ENCODE measurements around the gene TIMMDC1. TPM values are rescaled to one million over a fixed set of nuclear protein-coding genes. Genes with fewer than 3 reads are reported as not detected.
A peak's percentile ranks its signal among the peaks of the same experiment; 100 is the strongest.

Gene TIMMDC1
- total and polyA plus RNA-seq, 2 of the 13 experiments (the other 11 are each of a cell fraction or from before 2014, with no cell fraction given): 50.0 to 77.8 TPM

DNA sequence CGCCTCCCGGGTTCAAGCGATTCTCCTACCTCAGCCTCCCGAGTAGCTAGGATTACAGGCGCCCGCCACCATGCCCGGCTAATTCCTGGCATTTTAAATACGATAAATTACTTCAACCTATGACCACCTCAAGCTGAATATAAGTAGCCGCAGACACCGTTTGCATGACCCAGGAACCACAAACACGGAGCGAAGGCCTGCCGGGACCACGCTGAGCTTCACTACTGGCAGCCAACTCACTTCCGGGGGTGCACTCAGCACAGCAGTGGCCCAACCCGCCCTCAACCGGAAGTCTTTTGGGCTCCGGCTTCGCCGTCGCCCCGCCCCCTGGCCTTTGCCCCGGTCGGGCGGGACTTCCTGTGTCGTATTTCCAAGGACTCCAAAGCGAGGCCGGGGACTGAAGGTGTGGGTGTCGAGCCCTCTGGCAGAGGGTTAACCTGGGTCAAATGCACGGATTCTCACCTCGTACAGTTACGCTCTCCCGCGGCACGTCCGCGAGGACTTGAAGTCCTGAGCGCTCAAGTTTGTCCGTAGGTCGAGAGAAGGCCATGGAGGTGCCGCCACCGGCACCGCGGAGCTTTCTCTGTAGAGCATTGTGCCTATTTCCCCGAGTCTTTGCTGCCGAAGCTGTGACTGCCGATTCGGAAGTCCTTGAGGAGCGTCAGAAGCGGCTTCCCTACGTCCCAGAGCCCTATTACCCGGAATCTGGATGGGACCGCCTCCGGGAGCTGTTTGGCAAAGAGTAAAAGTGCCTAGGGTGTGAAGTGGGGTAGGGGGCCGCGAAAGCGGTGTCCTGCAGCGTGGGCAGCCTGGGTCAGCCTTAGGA, at the start of gene TIMMDC1 (continued):
- no peak for TF ChIP-seq ZNF382 (CRISPR knock-in tag; IDR thresholded peaks at IDR 0.05; ENCODE audit: borderline replicate concordance)
- 0 out of 2 replicates have a peak, but pooled peaks have one; percentile 67 for TF ChIP-seq ATAD3A (CRISPR knock-in tag; IDR thresholded peaks at IDR 0.05)
- peak; percentile 91; the same call in 2 of the 3 replicates for TF ChIP-seq MXI1 (IDR thresholded peaks at IDR 0.05; ENCODE audit: borderline replicate concordance, low read depth, low read length)
- TF ChIP-seq SOX5 (CRISPR knock-in tag; IDR thresholded peaks at IDR 0.05; ENCODE audit: borderline replicate concordance): peak; percentile 48; the same call in 1 of the 2 replicates
- no peak for TF ChIP-seq ZNF720 (CRISPR knock-in tag; IDR thresholded peaks at IDR 0.05)
- peak; percentile 86 for TF ChIP-seq ETV5 (CRISPR knock-in tag; IDR thresholded peaks at IDR 0.05; ENCODE audit: borderline replicate concordance)
- no peak for TF ChIP-seq NCOR1 (IDR thresholded peaks at IDR 0.05; ENCODE audit: borderline replicate concordance, low read length)
- no peak for TF ChIP-seq CEBPB (IDR thresholded peaks at IDR 0.05; ENCODE audit: borderline replicate concordance, low read depth, low read length)
- peak; percentile 92 for TF ChIP-seq ZNF350 (CRISPR knock-in tag; IDR thresholded peaks at IDR 0.05; ENCODE audit: borderline replicate concordance, low read depth)
- TF ChIP-seq ZIK1 (CRISPR knock-in tag; IDR thresholded peaks at IDR 0.05; ENCODE audit: borderline replicate concordance, low read depth): no peak
- TF ChIP-seq HHEX (CRISPR knock-in tag; IDR thresholded peaks at IDR 0.05): no peak
- no peak for TF ChIP-seq SMAD9 (CRISPR knock-in tag; IDR thresholded peaks at IDR 0.05)
- TF ChIP-seq ZBTB8A (CRISPR knock-in tag; IDR thresholded peaks at IDR 0.05; ENCODE audit: borderline replicate concordance, low read depth): no peak
- no peak for TF ChIP-seq ZMAT3 (CRISPR knock-in tag; conservative IDR thresholded peaks at IDR 0.05)
- no peak for TF ChIP-seq ZKSCAN5 (CRISPR knock-in tag; IDR thresholded peaks at IDR 0.05)
- TF ChIP-seq, protein P1, sequence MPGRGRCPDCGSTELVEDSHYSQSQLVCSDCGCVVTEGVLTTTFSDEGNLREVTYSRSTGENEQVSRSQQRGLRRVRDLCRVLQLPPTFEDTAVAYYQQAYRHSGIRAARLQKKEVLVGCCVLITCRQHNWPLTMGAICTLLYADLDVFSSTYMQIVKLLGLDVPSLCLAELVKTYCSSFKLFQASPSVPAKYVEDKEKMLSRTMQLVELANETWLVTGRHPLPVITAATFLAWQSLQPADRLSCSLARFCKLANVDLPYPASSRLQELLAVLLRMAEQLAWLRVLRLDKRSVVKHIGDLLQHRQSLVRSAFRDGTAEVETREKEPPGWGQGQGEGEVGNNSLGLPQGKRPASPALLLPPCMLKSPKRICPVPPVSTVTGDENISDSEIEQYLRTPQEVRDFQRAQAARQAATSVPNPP (CRISPR knock-in tag; IDR thresholded peaks at IDR 0.05): peak; percentile 62; the same call in 1 of the 2 replicates
- no peak for TF ChIP-seq ZNF10 (CRISPR knock-in tag; IDR thresholded peaks at IDR 0.05; ENCODE audit: borderline replicate concordance, low read depth)
- no peak for TF ChIP-seq MAFF (IDR thresholded peaks at IDR 0.05; ENCODE audit: low read depth, low read length)
- TF ChIP-seq ZNF546 (CRISPR knock-in tag; conservative IDR thresholded peaks at IDR 0.05): 0 out of 2 replicates have a peak, but pooled peaks have one; percentile 29
- no peak for TF ChIP-seq ZNF30 (CRISPR knock-in tag; IDR thresholded peaks at IDR 0.05)
- TF ChIP-seq, protein P2, sequence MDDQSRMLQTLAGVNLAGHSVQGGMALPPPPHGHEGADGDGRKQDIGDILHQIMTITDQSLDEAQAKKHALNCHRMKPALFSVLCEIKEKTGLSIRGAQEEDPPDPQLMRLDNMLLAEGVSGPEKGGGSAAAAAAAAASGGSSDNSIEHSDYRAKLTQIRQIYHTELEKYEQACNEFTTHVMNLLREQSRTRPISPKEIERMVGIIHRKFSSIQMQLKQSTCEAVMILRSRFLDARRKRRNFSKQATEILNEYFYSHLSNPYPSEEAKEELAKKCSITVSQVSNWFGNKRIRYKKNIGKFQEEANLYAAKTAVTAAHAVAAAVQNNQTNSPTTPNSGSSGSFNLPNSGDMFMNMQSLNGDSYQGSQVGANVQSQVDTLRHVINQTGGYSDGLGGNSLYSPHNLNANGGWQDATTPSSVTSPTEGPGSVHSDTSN (CRISPR knock-in tag; IDR thresholded peaks at IDR 0.05; ENCODE audit: borderline replicate concordance): peak; percentile 77; the same call in 1 of the 2 replicates
- TF ChIP-seq KLF9 (CRISPR knock-in tag; IDR thresholded peaks at IDR 0.05; ENCODE audit: low read depth): 0 out of 2 replicates have a peak, but pooled peaks have one; percentile 56
- TF ChIP-seq, protein P3, sequence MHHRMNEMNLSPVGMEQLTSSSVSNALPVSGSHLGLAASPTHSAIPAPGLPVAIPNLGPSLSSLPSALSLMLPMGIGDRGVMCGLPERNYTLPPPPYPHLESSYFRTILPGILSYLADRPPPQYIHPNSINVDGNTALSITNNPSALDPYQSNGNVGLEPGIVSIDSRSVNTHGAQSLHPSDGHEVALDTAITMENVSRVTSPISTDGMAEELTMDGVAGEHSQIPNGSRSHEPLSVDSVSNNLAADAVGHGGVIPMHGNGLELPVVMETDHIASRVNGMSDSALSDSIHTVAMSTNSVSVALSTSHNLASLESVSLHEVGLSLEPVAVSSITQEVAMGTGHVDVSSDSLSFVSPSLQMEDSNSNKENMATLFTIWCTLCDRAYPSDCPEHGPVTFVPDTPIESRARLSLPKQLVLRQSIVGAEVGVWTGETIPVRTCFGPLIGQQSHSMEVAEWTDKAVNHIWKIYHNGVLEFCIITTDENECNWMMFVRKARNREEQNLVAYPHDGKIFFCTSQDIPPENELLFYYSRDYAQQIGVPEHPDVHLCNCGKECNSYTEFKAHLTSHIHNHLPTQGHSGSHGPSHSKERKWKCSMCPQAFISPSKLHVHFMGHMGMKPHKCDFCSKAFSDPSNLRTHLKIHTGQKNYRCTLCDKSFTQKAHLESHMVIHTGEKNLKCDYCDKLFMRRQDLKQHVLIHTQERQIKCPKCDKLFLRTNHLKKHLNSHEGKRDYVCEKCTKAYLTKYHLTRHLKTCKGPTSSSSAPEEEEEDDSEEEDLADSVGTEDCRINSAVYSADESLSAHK (CRISPR knock-in tag; IDR thresholded peaks at IDR 0.05; ENCODE audit: borderline replicate concordance): peak; percentile 41; the same call in 1 of the 2 replicates

Measured in HepG2 (cell line).